PFSK-1 (cell line): Measurements from ENCODE around the gene FRMD4A.

ENCODE experiments used
- FOXP2 ChIP-seq: optimal IDR thresholded peaks from 2 replicates; pipeline ENCODE3; 2011; ENCODE audit warnings: borderline replicate concordance, control low read depth, inconsistent platforms; ENCODE audit not compliant: insufficient read depth; ENCODE audit errors: extremely low read length, extremely low read depth
- POLR2AphosphoS5 ChIP-seq: IDR thresholded peaks from 2 replicates; pipeline ENCODE4 v1.6.1; 2012; ENCODE audit warnings: low read depth, mild to moderate bottlenecking, control low read depth, low read length, moderate library complexity
- SIN3A ChIP-seq: IDR thresholded peaks from 2 replicates; pipeline ENCODE4 v1.6.1; 2012; ENCODE audit warnings: mild to moderate bottlenecking, low read length, moderate library complexity, borderline replicate concordance; ENCODE audit not compliant: insufficient read depth
- TAF1 ChIP-seq: IDR thresholded peaks from 2 replicates; pipeline ENCODE4 v1.6.1; 2012; ENCODE audit warnings: low read length, control low read depth, borderline replicate concordance; ENCODE audit not compliant: insufficient read depth
- TF ChIP-seq, protein P1 (sequence below), 2 experiments: IDR thresholded peaks; 2 replicates each; pipeline versions ENCODE4 v1.6.1 to v1.8.0; 2011 to 2012; ENCODE audit warnings: low read depth in 2 of 2, low read length in 2 of 2, control low read depth in 1 of 2, inconsistent platforms in 1 of 2, mild to moderate bottlenecking in 1 of 2, moderate library complexity in 1 of 2; ENCODE audit not compliant: insufficient read depth in 1 of 2

DNA sequence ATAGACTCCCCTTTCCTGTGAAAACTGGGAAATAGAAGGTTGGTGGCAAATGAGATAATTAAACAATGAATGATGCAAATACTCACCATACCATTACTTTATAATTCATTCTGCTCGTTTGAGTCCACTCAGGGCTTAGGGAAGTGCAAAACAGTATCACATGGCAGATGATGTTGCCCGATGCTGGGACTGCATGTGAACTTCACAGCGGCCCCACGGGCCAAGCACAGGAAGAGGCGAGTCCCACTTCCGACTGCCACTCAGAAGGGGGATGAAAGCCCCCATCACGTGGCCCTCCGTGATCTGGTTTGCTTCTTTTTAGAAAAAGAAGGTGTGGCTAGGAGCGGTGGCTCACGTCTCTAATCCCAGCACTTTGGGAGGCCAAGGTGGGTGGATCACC, 672.5 kb downstream of the FRMD4A start:
- TF ChIP-seq SIN3A = no peak
- TF ChIP-seq TAF1 = no peak
- TF ChIP-seq POLR2AphosphoS5 = no peak
- TF ChIP-seq, protein P1, sequence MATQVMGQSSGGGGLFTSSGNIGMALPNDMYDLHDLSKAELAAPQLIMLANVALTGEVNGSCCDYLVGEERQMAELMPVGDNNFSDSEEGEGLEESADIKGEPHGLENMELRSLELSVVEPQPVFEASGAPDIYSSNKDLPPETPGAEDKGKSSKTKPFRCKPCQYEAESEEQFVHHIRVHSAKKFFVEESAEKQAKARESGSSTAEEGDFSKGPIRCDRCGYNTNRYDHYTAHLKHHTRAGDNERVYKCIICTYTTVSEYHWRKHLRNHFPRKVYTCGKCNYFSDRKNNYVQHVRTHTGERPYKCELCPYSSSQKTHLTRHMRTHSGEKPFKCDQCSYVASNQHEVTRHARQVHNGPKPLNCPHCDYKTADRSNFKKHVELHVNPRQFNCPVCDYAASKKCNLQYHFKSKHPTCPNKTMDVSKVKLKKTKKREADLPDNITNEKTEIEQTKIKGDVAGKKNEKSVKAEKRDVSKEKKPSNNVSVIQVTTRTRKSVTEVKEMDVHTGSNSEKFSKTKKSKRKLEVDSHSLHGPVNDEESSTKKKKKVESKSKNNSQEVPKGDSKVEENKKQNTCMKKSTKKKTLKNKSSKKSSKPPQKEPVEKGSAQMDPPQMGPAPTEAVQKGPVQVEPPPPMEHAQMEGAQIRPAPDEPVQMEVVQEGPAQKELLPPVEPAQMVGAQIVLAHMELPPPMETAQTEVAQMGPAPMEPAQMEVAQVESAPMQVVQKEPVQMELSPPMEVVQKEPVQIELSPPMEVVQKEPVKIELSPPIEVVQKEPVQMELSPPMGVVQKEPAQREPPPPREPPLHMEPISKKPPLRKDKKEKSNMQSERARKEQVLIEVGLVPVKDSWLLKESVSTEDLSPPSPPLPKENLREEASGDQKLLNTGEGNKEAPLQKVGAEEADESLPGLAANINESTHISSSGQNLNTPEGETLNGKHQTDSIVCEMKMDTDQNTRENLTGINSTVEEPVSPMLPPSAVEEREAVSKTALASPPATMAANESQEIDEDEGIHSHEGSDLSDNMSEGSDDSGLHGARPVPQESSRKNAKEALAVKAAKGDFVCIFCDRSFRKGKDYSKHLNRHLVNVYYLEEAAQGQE (IDR thresholded peaks at IDR 0.05; ENCODE audit: insufficient read depth in 1 of 2, low read depth in 2 of 2, low read length in 2 of 2) = no peak
- no peak for TF ChIP-seq FOXP2
